TTC549 (cell line): ENCODE data around the gene URI1.

Source experiments
- FAIRE-seq: peaks from 2 replicates; lab custom pipeline; 2012; peaks lifted over from hg19 to GRCh38; lab: Jason Lieb, UNC

Gene URI1

GRCh38 chr19:30060531-30061222 is 118.6 kb downstream of the URI1 start:
- no peak for FAIRE-seq

- FAIRE-seq = no peak
These were observed 119.4 kb downstream of the URI1 start for GRCh38 chr19:30061223-30062064.

GRCh38 chr19:30062065-30062906 is 120.2 kb downstream of the URI1 start:
- no peak for FAIRE-seq

- no peak for FAIRE-seq
These were observed 121.0 kb downstream of the URI1 start for GRCh38 chr19:30062907-30063649.

GRCh38 chr19:30063650-30064347 is 121.8 kb downstream of the URI1 start:
- no peak for FAIRE-seq

GRCh38 chr19:30064348-30064699 is 122.3 kb downstream of the URI1 start:
- no peak for FAIRE-seq

GRCh38 chr19:30064771-30065494 is 122.9 kb downstream of the URI1 start:
- FAIRE-seq = no peak

- FAIRE-seq = no peak
These were observed 123.9 kb downstream of the URI1 start for GRCh38 chr19:30065680-30066606.
